Measurements from ENCODE around the gene ACAN.

- TF ChIP-seq CTCF (conservative IDR thresholded peaks at IDR 0.05 in 1 of 2, IDR thresholded peaks at IDR 0.05 in 1 of 2; ENCODE audit: extremely low read depth in 1 of 2, insufficient read depth in 1 of 2, low read depth in 1 of 2, low read length in 2 of 2) (no peak), EZH2 (IDR thresholded peaks at IDR 0.05; ENCODE audit: borderline replicate concordance, low read length) (no peak)
These were observed 98.4 kb downstream of the ACAN start for GRCh38 chr15:88901508-88902220.
